Vagina (tissue), 2 donors: ENCODE measurements around the gene KIAA2012. TPM values are rescaled to one million over a fixed set of nuclear protein-coding genes. Genes with fewer than 3 reads are reported as not detected.

Experiments
- DNase-seq, 2 donors: peaks; one replicate each; pipeline ENCODE4 v3.0.0-alpha.2; 2017; ENCODE audit errors: extremely low spot score in 2 of 2
- H3K27ac ChIP-seq: fragments of 200-600 bp; sonication (generic); one replicate; pipeline ENCODE4 v1.5.1; 2019
- H3K27me3 ChIP-seq: fragments of 200-600 bp; sonication (generic); one replicate; pipeline ENCODE4 v1.5.1; 2019
- H3K36me3 ChIP-seq, 2 donors: fragments of 200-600 bp; sonication (generic); one replicate each; pipeline ENCODE4 v1.5.1; 2017 to 2019
- H3K4me1 ChIP-seq: fragments of 200-600 bp; sonication (generic); one replicate; pipeline ENCODE4 v1.5.1; 2019
- H3K4me3 ChIP-seq, 2 donors: fragments of 200-600 bp; sonication (generic); 1 replicate in 1 of 2; 2 replicates in 1 of 2; pipeline ENCODE4 v1.5.1; 2016 to 2019
- H3K9me3 ChIP-seq: fragments of 200-600 bp; sonication (generic); one replicate; pipeline ENCODE4 v1.5.1; 2019
- POLR2A ChIP-seq, 2 donors: fragments of 450-650 bp; IDR thresholded peaks; one replicate each; pipeline ENCODE4 v1.6.1; 2017; ENCODE audit warnings: antibody characterized with exemption in 2 of 2, mild to moderate bottlenecking in 2 of 2, moderate library complexity in 2 of 2
- POLR2AphosphoS5 ChIP-seq, 2 donors: sonication (generic); formaldehyde crosslinking; IDR thresholded peaks; one replicate each; pipeline ENCODE4 v1.9.0; 2017; ENCODE audit warnings: antibody characterized with exemption in 2 of 2, mild to moderate bottlenecking in 2 of 2, low read depth in 1 of 2; ENCODE audit not compliant: insufficient read depth in 1 of 2
- intact Hi-C: fragments of 100-400 bp; cut with DNase I; formaldehyde crosslinking; loops from one replicate; pipeline ENCODE4 v1.15.1; 2023
- total RNA-seq: library from RNA; depleted of rRNA; stranded (reverse); fragments of >200 nt; gene quantifications from one replicate; pipeline ENCODE4 v1.2.3, GENCODE V29; 2016
- TF ChIP-seq, protein P1 (sequence below), 3 experiments: fragments of 450-650 bp in 2 of 3; fragments of 200-600 bp in 1 of 3; sonication (generic) in 1 of 3; IDR thresholded peaks; one replicate each; pipeline ENCODE4 v1.5.1; 2017 to 2019; ENCODE audit warnings: antibody characterized with exemption in 3 of 3, mild to moderate bottlenecking in 2 of 3, moderate library complexity in 2 of 3

KIAA2012 gene
- total RNA-seq, 1 donor from 2014 or later, result not detected

DNA sequence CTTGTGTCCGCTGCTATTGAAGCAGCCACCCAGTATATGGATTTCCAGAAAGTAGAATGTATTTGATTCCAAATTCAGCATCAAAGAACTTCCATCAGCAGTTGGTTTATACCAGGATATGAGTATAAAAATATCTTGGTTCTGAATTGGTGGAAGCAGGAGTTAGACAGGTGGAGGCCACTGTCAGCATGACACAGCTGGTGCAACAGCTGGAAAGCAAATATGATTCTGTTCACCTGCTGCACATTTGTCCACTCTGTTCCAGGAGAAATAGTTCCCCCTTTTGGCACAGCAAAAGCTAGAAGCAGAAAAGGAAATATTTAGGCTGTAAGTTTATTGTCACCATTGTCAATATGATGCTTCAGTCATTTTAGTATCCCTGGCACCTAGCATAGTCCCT lies 41.2 kb downstream of the KIAA2012 start:
- DNase-seq, result no peak
- no peaks in the 10 kb centered on the region for H3K27me3 ChIP-seq
- TF ChIP-seq POLR2A (IDR thresholded peaks at IDR 0.05) (no peak), POLR2AphosphoS5 (IDR thresholded peaks at IDR 0.05; ENCODE audit: insufficient read depth in 1 of 2, low read depth in 1 of 2) (no peak)
- TF ChIP-seq, protein P1, sequence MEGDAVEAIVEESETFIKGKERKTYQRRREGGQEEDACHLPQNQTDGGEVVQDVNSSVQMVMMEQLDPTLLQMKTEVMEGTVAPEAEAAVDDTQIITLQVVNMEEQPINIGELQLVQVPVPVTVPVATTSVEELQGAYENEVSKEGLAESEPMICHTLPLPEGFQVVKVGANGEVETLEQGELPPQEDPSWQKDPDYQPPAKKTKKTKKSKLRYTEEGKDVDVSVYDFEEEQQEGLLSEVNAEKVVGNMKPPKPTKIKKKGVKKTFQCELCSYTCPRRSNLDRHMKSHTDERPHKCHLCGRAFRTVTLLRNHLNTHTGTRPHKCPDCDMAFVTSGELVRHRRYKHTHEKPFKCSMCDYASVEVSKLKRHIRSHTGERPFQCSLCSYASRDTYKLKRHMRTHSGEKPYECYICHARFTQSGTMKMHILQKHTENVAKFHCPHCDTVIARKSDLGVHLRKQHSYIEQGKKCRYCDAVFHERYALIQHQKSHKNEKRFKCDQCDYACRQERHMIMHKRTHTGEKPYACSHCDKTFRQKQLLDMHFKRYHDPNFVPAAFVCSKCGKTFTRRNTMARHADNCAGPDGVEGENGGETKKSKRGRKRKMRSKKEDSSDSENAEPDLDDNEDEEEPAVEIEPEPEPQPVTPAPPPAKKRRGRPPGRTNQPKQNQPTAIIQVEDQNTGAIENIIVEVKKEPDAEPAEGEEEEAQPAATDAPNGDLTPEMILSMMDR (IDR thresholded peaks at IDR 0.05), result no peak
- H3K36me3 ChIP-seq, result no peaks in the 10 kb centered on the region
- peaks cover 17% of the 10 kb centered on the region for H3K4me1 ChIP-seq
- peak overlapping the region; percentile 4 for H3K27ac ChIP-seq
- no peak overlapping the region for H3K4me3 ChIP-seq
- intact Hi-C loops, result no loop called here
- H3K9me3 ChIP-seq, result no peaks in the 10 kb centered on the region

DNA sequence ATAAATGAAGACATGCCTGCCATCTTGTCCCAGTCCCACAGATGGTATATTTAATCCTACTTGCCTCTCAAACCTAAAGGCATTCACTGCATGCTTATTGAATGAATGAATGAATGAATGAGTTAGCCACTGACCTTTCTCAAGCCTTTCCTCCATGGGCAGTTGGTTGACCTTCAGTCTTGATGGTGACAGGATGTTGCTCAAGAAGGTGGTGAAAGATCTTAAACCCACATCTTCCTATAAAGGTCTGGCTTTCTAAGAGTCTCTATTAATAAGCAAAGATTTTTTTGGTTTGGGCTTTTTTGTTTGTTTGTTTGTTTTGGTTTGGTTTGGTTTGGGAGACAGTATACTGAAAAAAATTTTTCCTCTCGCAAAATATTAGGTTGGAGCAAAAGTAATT lies 41.7 kb downstream of the KIAA2012 start:
- no peak overlapping the region for H3K27ac ChIP-seq
- DNase-seq, result no peak
- H3K4me1 ChIP-seq, result peaks cover 12% of the 10 kb centered on the region
- H3K36me3 ChIP-seq, result no peaks in the 10 kb centered on the region
- intact Hi-C loops, result no loop called here
- H3K27me3 ChIP-seq, result no peaks in the 10 kb centered on the region
- H3K4me3 ChIP-seq, result no peak overlapping the region
- no peaks in the 10 kb centered on the region for H3K9me3 ChIP-seq
- TF ChIP-seq POLR2A (IDR thresholded peaks at IDR 0.05), result no peak
- TF ChIP-seq POLR2AphosphoS5 (IDR thresholded peaks at IDR 0.05; ENCODE audit: insufficient read depth in 1 of 2, low read depth in 1 of 2), result no peak
- TF ChIP-seq, protein P1 (IDR thresholded peaks at IDR 0.05), result no peak

DNA sequence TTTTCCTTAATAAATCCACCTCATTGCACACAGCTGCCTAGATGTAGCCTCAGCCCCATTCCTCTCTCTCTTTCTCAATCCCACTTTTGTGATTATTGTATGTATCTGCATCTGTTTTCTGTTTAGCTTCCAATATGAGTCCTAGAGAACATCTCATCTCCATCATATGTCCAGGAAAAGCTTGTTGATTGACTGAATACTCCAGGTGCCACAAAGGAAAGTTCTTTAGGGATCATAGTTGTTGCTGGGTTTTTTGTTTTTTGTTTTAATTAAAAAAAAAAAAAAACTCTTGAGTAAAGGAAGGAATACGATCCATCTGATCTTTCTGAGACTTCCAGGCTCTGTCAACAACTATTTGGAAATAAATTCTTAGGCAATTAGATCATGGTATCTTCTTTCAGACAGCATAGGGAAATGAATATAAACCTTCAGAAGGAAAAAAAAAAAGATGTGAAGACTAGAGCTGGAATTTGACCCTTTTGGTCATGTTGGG lies 42.5 kb downstream of the KIAA2012 start:
- no peak for TF ChIP-seq POLR2AphosphoS5 (IDR thresholded peaks at IDR 0.05; ENCODE audit: insufficient read depth in 1 of 2, low read depth in 1 of 2)
- TF ChIP-seq, protein P1 (IDR thresholded peaks at IDR 0.05), result no peak
- no peak for TF ChIP-seq POLR2A (IDR thresholded peaks at IDR 0.05)

DNA sequence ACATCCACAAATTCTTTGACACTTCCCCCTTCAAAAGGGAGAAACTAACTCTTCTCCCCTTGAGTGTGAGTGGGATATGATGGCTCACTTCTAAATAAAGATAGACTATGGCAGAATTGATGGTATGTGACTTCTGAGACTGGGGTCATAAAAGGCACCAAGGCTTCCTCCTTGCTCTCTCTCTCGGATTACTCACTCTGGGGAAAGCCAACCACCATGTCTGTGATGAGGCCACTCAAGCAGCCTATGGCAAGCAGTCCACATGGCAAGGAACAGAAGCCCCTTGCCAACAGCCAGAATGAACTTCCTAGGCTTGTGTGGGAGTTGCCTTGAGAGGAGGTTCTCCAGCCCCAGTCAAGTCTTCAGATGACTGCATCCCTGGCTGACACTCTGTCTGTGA lies 43.6 kb downstream of the KIAA2012 start:
- Histone ChIP-seq H3K4me3 (no peak overlapping the region), H3K27me3 (no peaks in the 10 kb centered on the region), H3K4me1 (peaks cover 5% of the 10 kb centered on the region), H3K27ac (peak overlapping the region; percentile 36), H3K9me3 (no peaks in the 10 kb centered on the region), H3K36me3 (no peaks in the 10 kb centered on the region)
- intact Hi-C loops, result no loop called here
- no peak for DNase-seq
- TF ChIP-seq POLR2A (IDR thresholded peaks at IDR 0.05) (no peak), POLR2AphosphoS5 (IDR thresholded peaks at IDR 0.05; ENCODE audit: insufficient read depth in 1 of 2, low read depth in 1 of 2) (no peak)
- TF ChIP-seq, protein P1 (IDR thresholded peaks at IDR 0.05), result no peak

More for the DNA sequence above, 42.5 kb downstream of the KIAA2012 start:
- Histone ChIP-seq H3K9me3 (no peaks in the 10 kb centered on the region), H3K27me3 (no peaks in the 10 kb centered on the region), H3K4me3 (no peak overlapping the region), H3K4me1 (peaks cover 5% of the 10 kb centered on the region), H3K27ac (peak overlapping the region; percentile 40), H3K36me3 (no peaks in the 10 kb centered on the region)
- intact Hi-C loops, result no loop called here
- DNase-seq, result no peak

DNA sequence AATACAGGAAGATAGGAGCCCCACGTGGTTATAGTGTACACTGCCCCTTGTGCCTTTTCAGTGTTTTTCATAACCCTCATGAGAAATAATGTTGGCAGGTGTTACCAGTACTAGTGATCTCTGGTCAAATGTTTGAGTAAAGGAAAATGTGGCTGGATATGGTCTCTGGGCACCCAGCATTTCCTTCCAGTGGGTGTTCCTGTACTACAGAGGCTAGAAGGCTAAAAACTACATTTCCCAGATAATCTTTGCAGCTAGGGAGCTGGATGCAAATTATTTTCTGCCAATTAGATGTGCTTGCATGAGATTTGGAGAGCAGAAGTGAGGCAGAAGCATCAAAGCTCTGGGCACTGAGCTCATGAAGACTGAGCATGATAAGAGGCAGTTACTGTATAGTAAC lies 45.1 kb downstream of the KIAA2012 start:
- Histone ChIP-seq H3K9me3 (no peaks in the 10 kb centered on the region), H3K4me1 (peaks cover 1% of the 10 kb centered on the region), H3K4me3 (no peak overlapping the region), H3K36me3 (no peaks in the 10 kb centered on the region), H3K27me3 (no peaks in the 10 kb centered on the region), H3K27ac (no peak overlapping the region)
- DNase-seq, result no peak
- intact Hi-C loops, result no loop called here
- TF ChIP-seq POLR2A (IDR thresholded peaks at IDR 0.05) (no peak), POLR2AphosphoS5 (IDR thresholded peaks at IDR 0.05; ENCODE audit: insufficient read depth in 1 of 2, low read depth in 1 of 2) (no peak)
- TF ChIP-seq, protein P1 (IDR thresholded peaks at IDR 0.05), result no peak
